ENCODE measurements around the gene PRR23B. TPM values are rescaled to one million over a fixed set of nuclear protein-coding genes. Genes with fewer than 3 reads are reported as not detected.
"Not testable (repeated sequence)": the region's sequence is repeated elsewhere in the genome, so short reads cannot be mapped to it uniquely, and the experiment has no call there.

PRR23B gene
- polyA plus RNA-seq (2013, experiment 1 of 2): not detected
- not detected for polyA plus RNA-seq (2013, experiment 2 of 2)

GRCh38 chr3:139020868-139021234 lies at the start of gene PRR23B:
PRR23B (minus strand) TSS chr3:139020926; CDS start chr3:139020661, 265 bp downstream.
- Histone ChIP-seq H3K27ac (ENCODE audit: low read depth, low read length, severe bottlenecking) (no peak within 1 kb of the TSS), H3K4me3 (ENCODE audit: extremely low read depth, insufficient read depth, low read length, poor library complexity, severe bottlenecking) (no peak within 1 kb of the TSS), H3K36me3 (ENCODE audit: control insufficient read depth, insufficient read depth, low read length) (no peaks in the 10 kb centered on the region), H3K4me1 (ENCODE audit: control insufficient read depth, insufficient read depth, low read length, poor library complexity, severe bottlenecking) (no peaks in the 10 kb centered on the region), H3K9me3 (ENCODE audit: control insufficient read depth, low read length) (peaks cover 7% of the 10 kb centered on the region)
- 97 to 98% methylated on average over 12 to 15 of the region's 19 CpGs for WGBS, 2 experiments (ENCODE audit: insufficient coverage in 2 of 2)

- Histone ChIP-seq H3K4me3 (ENCODE audit: extremely low read depth, insufficient read depth, low read length, poor library complexity, severe bottlenecking) (no peak overlapping the region), H3K36me3 (ENCODE audit: control insufficient read depth, insufficient read depth, low read length) (no peaks in the 10 kb centered on the region), H3K4me1 (ENCODE audit: control insufficient read depth, insufficient read depth, low read length, poor library complexity, severe bottlenecking) (no peaks in the 10 kb centered on the region), H3K9me3 (ENCODE audit: control insufficient read depth, low read length) (no peaks in the 10 kb centered on the region), H3K27ac (ENCODE audit: low read depth, low read length, severe bottlenecking) (no peak overlapping the region)
- WGBS, 2 experiments (ENCODE audit: insufficient coverage in 2 of 2): no CpG with 5 or more reads among the region's 1 CpG
Observed at GRCh38 chr3:139062918-139063317, 42.2 kb upstream of the PRR23B start.

- peaks cover 5% of the 10 kb centered on the region for H3K9me3 ChIP-seq (ENCODE audit: control insufficient read depth, low read length)
- no peak overlapping the region for H3K27ac ChIP-seq (ENCODE audit: low read depth, low read length, severe bottlenecking)
- H3K4me3 ChIP-seq (ENCODE audit: extremely low read depth, insufficient read depth, low read length, poor library complexity, severe bottlenecking): no peak overlapping the region
- H3K4me1 ChIP-seq (ENCODE audit: control insufficient read depth, insufficient read depth, low read length, poor library complexity, severe bottlenecking): no peaks in the 10 kb centered on the region
- 83% methylated on average over 1 of the region's 2 CpGs; no CpG with 5 or more reads in 1 of the 2 experiments for WGBS, 2 experiments (ENCODE audit: insufficient coverage in 2 of 2)
- no peaks in the 10 kb centered on the region for H3K36me3 ChIP-seq (ENCODE audit: control insufficient read depth, insufficient read depth, low read length)
Observed at GRCh38 chr3:139052802-139053600, 32.3 kb upstream of the PRR23B start.

- Histone ChIP-seq H3K4me3 (ENCODE audit: extremely low read depth, insufficient read depth, low read length, poor library complexity, severe bottlenecking) (no peak within 1 kb of the TSS), H3K9me3 (ENCODE audit: control insufficient read depth, low read length) (no peaks in the 10 kb centered on the region), H3K27ac (ENCODE audit: low read depth, low read length, severe bottlenecking) (no peak within 1 kb of the TSS), H3K36me3 (ENCODE audit: control insufficient read depth, insufficient read depth, low read length) (no peaks in the 10 kb centered on the region), H3K4me1 (ENCODE audit: control insufficient read depth, insufficient read depth, low read length, poor library complexity, severe bottlenecking) (no peaks in the 10 kb centered on the region)
- 94 to 97% methylated on average over 54 to 76 of the region's 77 CpGs for WGBS, 2 experiments (ENCODE audit: insufficient coverage in 2 of 2)
Observed at GRCh38 chr3:139044366-139045210, 23.9 kb upstream of the PRR23B start, which contains the start of gene PRR23C. PRR23C (minus strand) TSS chr3:139044892; CDS start chr3:139044620, 272 bp downstream.

- H3K36me3 ChIP-seq (ENCODE audit: control insufficient read depth, insufficient read depth, low read length): no peaks in the 10 kb centered on the region
- H3K4me3 ChIP-seq (ENCODE audit: extremely low read depth, insufficient read depth, low read length, poor library complexity, severe bottlenecking): no peak overlapping the region
- H3K27ac ChIP-seq (ENCODE audit: low read depth, low read length, severe bottlenecking): no peak overlapping the region
- H3K9me3 ChIP-seq (ENCODE audit: control insufficient read depth, low read length): no peaks in the 10 kb centered on the region
- WGBS, 2 experiments (ENCODE audit: insufficient coverage in 2 of 2): 95 to 97% methylated on average over 47 to 50 of the region's 50 CpGs
- H3K4me1 ChIP-seq (ENCODE audit: control insufficient read depth, insufficient read depth, low read length, poor library complexity, severe bottlenecking): no peaks in the 10 kb centered on the region
Observed at GRCh38 chr3:139043554-139044365, 23.0 kb upstream of the PRR23B start.

- Histone ChIP-seq H3K4me3 (ENCODE audit: extremely low read depth, insufficient read depth, low read length, poor library complexity, severe bottlenecking) (no peak overlapping the region), H3K36me3 (ENCODE audit: control insufficient read depth, insufficient read depth, low read length) (no peaks in the 10 kb centered on the region), H3K27ac (ENCODE audit: low read depth, low read length, severe bottlenecking) (no peak overlapping the region), H3K9me3 (ENCODE audit: control insufficient read depth, low read length) (no peaks in the 10 kb centered on the region), H3K4me1 (ENCODE audit: control insufficient read depth, insufficient read depth, low read length, poor library complexity, severe bottlenecking) (no peaks in the 10 kb centered on the region)
- WGBS, 2 experiments (ENCODE audit: insufficient coverage in 2 of 2): 83% methylated on average over 2 to 6 of the region's 6 CpGs
Observed at GRCh38 chr3:139037478-139037877, 16.8 kb upstream of the PRR23B start.

- Histone ChIP-seq H3K36me3 (ENCODE audit: control insufficient read depth, insufficient read depth, low read length) (no peaks in the 10 kb centered on the region), H3K9me3 (ENCODE audit: control insufficient read depth, low read length) (no peaks in the 10 kb centered on the region), H3K27ac (ENCODE audit: low read depth, low read length, severe bottlenecking) (no peak overlapping the region), H3K4me3 (ENCODE audit: extremely low read depth, insufficient read depth, low read length, poor library complexity, severe bottlenecking) (no peak overlapping the region), H3K4me1 (ENCODE audit: control insufficient read depth, insufficient read depth, low read length, poor library complexity, severe bottlenecking) (no peaks in the 10 kb centered on the region)
- 75% methylated on average over 1 of the region's 2 CpGs; no CpG with 5 or more reads in 1 of the 2 experiments for WGBS, 2 experiments (ENCODE audit: insufficient coverage in 2 of 2)
Observed at GRCh38 chr3:139032326-139033002, 11.7 kb upstream of the PRR23B start.

- H3K27ac ChIP-seq (ENCODE audit: low read depth, low read length, severe bottlenecking); H3K36me3 ChIP-seq (ENCODE audit: control insufficient read depth, insufficient read depth, low read length); H3K4me1 ChIP-seq (ENCODE audit: control insufficient read depth, insufficient read depth, low read length, poor library complexity, severe bottlenecking); H3K9me3 ChIP-seq (ENCODE audit: control insufficient read depth, low read length); H3K4me3 ChIP-seq (ENCODE audit: extremely low read depth, insufficient read depth, low read length, poor library complexity, severe bottlenecking): not testable (repeated sequence)
Observed at GRCh38 chr3:139030576-139030975, 9.8 kb upstream of the PRR23B start.

- Histone ChIP-seq H3K36me3 (ENCODE audit: control insufficient read depth, insufficient read depth, low read length) (no peaks in the 10 kb centered on the region), H3K4me3 (ENCODE audit: extremely low read depth, insufficient read depth, low read length, poor library complexity, severe bottlenecking) (no peak overlapping the region), H3K9me3 (ENCODE audit: control insufficient read depth, low read length) (peaks cover 7% of the 10 kb centered on the region), H3K27ac (ENCODE audit: low read depth, low read length, severe bottlenecking) (no peak overlapping the region), H3K4me1 (ENCODE audit: control insufficient read depth, insufficient read depth, low read length, poor library complexity, severe bottlenecking) (no peaks in the 10 kb centered on the region)
- WGBS, 2 experiments (ENCODE audit: insufficient coverage in 2 of 2): 89 to 96% methylated on average over 2 of the region's 2 CpGs
Observed at GRCh38 chr3:139024968-139025367, 4.2 kb upstream of the PRR23B start.
